Fibroblast of lung (primary cell): ENCODE data around the gene BEND4.

Source experiments
- EZH2 ChIP-seq: IDR thresholded peaks from 2 replicates; pipeline ENCODE4 v1.5.1; 2012; ENCODE audit warnings: low read length, control low read depth, mild to moderate bottlenecking; ENCODE audit errors: missing control alignments
- TF ChIP-seq, protein P1 (sequence below), 2 donors: IDR thresholded peaks in 1 of 2; conservative IDR thresholded peaks in 1 of 2; 1 replicate in 1 of 2; 2 replicates in 1 of 2; pipeline ENCODE4 v1.5.1; 2011 to 2012; ENCODE audit warnings: low read length in 2 of 2, control low read depth in 1 of 2, inconsistent platforms in 1 of 2, low read depth in 1 of 2, mild to moderate bottlenecking in 1 of 2

DNA sequence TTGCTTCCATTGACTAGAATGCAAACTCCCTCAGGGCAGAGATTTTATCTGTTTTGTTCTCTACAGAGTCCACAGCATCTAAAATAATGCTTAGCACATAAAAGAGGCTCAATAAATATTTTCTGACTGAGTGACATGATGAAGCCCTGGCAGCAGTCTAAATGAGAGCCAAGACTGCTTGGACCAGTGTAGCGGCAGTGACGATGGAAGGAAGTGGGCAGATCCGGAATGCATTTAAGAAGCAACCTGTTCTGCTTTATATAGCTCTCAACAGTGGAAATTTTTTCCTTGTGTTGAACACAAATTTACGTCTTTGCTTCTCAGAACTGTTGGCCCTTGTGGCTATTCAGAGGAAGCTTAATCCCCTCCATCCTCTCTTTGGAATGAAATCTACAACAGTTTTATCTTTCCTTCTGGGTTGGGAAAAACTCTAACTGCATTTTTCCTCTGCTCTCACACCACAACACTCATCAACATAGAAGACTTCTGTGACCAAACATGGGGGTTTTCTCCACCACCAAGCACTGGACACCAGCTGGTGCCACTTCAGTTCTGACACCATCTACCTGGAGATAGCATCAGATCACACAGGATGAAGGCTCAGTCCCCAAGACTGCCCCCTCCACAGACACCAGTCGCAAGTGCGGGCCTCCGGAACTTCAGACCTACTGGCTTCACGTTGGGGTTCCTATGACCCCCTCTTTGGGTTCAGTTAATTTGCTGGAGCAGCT, 7.0 kb upstream of the BEND4 start:
- TF ChIP-seq, protein P1, sequence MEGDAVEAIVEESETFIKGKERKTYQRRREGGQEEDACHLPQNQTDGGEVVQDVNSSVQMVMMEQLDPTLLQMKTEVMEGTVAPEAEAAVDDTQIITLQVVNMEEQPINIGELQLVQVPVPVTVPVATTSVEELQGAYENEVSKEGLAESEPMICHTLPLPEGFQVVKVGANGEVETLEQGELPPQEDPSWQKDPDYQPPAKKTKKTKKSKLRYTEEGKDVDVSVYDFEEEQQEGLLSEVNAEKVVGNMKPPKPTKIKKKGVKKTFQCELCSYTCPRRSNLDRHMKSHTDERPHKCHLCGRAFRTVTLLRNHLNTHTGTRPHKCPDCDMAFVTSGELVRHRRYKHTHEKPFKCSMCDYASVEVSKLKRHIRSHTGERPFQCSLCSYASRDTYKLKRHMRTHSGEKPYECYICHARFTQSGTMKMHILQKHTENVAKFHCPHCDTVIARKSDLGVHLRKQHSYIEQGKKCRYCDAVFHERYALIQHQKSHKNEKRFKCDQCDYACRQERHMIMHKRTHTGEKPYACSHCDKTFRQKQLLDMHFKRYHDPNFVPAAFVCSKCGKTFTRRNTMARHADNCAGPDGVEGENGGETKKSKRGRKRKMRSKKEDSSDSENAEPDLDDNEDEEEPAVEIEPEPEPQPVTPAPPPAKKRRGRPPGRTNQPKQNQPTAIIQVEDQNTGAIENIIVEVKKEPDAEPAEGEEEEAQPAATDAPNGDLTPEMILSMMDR (conservative IDR thresholded peaks at IDR 0.05 in 1 of 2, IDR thresholded peaks at IDR 0.05 in 1 of 2; ENCODE audit: low read depth in 1 of 2, low read length in 2 of 2): no peak
- TF ChIP-seq EZH2: no peak
